ENCODE results near the gene HIVEP1. TPM values are rescaled to one million over a fixed set of nuclear protein-coding genes. Genes with fewer than 3 reads are reported as not detected.
A peak's percentile ranks its signal among the peaks of the same experiment; 100 is the strongest.
"Not testable (repeated sequence)": the region's sequence is repeated elsewhere in the genome, so short reads cannot be mapped to it uniquely, and the experiment has no call there.

HIVEP1 gene
- total and polyA plus RNA-seq, 7 experiments from 2014 or later = 13.2 to 86.1 (median 31.5) TPM

- peak overlapping the region in 5 of 9 donors; percentile 1 to 65 (median 43) for H3K27ac Mint-ChIP-seq
- Histone ChIP-seq H3K9me3 (ENCODE audit: control insufficient read depth in 2 of 3, low read length in 3 of 3) (no peaks in the 10 kb centered on the region), H3K4me1 (ENCODE audit: control insufficient read depth in 2 of 2, insufficient read depth in 2 of 2, low read length in 2 of 2) (peaks cover 0 to 12% of the 10 kb centered on the region in 2 donors), H3K27ac (ENCODE audit: low read depth, low read length) (no peak overlapping the region), H3K4me3 (ENCODE audit: low read length) (no peak overlapping the region), H3K27me3 (ENCODE audit: control insufficient read depth in 2 of 2, insufficient read depth in 2 of 2, low read length in 2 of 2) (no peaks in the 10 kb centered on the region), H3K36me3 (ENCODE audit: control insufficient read depth in 2 of 3, insufficient read depth in 3 of 3, low read length in 3 of 3) (no peaks in the 10 kb centered on the region)
- H3K27me3 Mint-ChIP-seq = no peaks in the 10 kb centered on the region
- no peak for DNase-seq
- ATAC-seq = no peak
- intact Hi-C loops (cut with micrococcal nuclease) = loop anchor here (1.0 kb wide), 2 partner anchors 8 kb away; no protein-coding TSS in a partner anchor
- peaks cover 0 to 3% (median 0%) of the 10 kb centered on the region in 11 donors for H3K9me3 Mint-ChIP-seq
- H3K4me3 Mint-ChIP-seq = peak overlapping the region in 5 of 10 donors; percentile 37 to 53 (median 49)
- ChIA-PET CTCF (no interaction called here), POLR2A (interaction anchor here (0.6 to 1.3 kb wide), 2 partner anchors 24 to 28 kb away, joined by 3 to 5 read pairs; no protein-coding TSS in a partner anchor)
- H3K36me3 Mint-ChIP-seq = peaks cover 0 to 27% (median 14%) of the 10 kb centered on the region in 5 donors
- peaks cover 13 to 79% (median 71%) of the 10 kb centered on the region in 7 donors for H3K4me1 Mint-ChIP-seq
These were observed 90.2 kb downstream of the HIVEP1 start for GRCh38 chr6:12102350-12102749.

GRCh38 chr6:12103158-12103557 is 91.0 kb downstream of the HIVEP1 start:
- no peak overlapping the region for H3K4me3 ChIP-seq (ENCODE audit: low read length)
- Mint-ChIP-seq H3K4me1 (peaks cover 13 to 75% (median 67%) of the 10 kb centered on the region in 7 donors), H3K4me3 (no peak overlapping the region), H3K27ac (no peak overlapping the region), H3K36me3 (peaks cover 0 to 31% (median 21%) of the 10 kb centered on the region in 5 donors), H3K9me3 (peaks cover 0 to 3% (median 0%) of the 10 kb centered on the region in 11 donors), H3K27me3 (no peaks in the 10 kb centered on the region)
- intact Hi-C loops (cut with micrococcal nuclease) = no loop called here
- CTCF ChIA-PET = no interaction called here
- ATAC-seq = no peak
- no peak overlapping the region for H3K27ac ChIP-seq (ENCODE audit: low read depth, low read length)
- POLR2A ChIA-PET = interaction anchor here (1.3 kb wide), 1 partner anchor 25 kb away, joined by 5 read pairs; no protein-coding TSS in a partner anchor
- H3K27me3 ChIP-seq (ENCODE audit: control insufficient read depth in 2 of 2, insufficient read depth in 2 of 2, low read length in 2 of 2) = no peaks in the 10 kb centered on the region
- H3K36me3 ChIP-seq (ENCODE audit: control insufficient read depth in 2 of 3, insufficient read depth in 3 of 3, low read length in 3 of 3) = no peaks in the 10 kb centered on the region
- H3K4me1 ChIP-seq (ENCODE audit: control insufficient read depth in 2 of 2, insufficient read depth in 2 of 2, low read length in 2 of 2) = peaks cover 0 to 12% of the 10 kb centered on the region in 2 donors
- H3K9me3 ChIP-seq (ENCODE audit: control insufficient read depth in 2 of 3, low read length in 3 of 3) = no peaks in the 10 kb centered on the region
- DNase-seq = no peak

DNA sequence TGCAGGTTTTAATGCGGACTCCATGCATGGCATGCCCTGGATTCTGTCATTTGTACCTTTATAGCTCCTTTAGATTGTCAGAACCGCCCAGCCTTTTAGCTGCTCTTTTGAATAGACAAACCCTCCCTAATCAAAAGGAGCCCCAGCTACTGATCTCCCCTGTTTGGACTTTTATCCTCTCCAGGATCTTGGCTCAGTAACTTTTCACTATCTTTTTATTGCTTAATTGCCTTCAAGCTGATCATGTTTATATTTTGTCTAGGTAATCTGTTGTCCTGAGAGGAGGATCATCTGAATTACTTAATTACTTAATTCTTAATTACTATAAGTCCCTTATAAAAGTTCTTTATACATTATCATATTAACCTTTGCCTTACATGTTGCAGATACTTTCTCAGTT is 93.2 kb downstream of the HIVEP1 start:
- DNase-seq (no peak), ATAC-seq (no peak)
- H3K9me3 Mint-ChIP-seq = peaks cover 0 to 3% (median 0%) of the 10 kb centered on the region in 11 donors
- ChIA-PET CTCF (interaction anchor here (0.7 to 1.2 kb wide), 2 partner anchors 30 to 128 kb away, joined by 3 to 4 read pairs; no protein-coding TSS in a partner anchor), POLR2A (interaction anchor here (1.0 kb wide), 1 partner anchor 17 kb away, joined by 3 read pairs; no protein-coding TSS in a partner anchor)
- H3K27me3 Mint-ChIP-seq = no peaks in the 10 kb centered on the region
- H3K27ac Mint-ChIP-seq = no peak overlapping the region
- no peaks in the 10 kb centered on the region for H3K36me3 ChIP-seq (ENCODE audit: control insufficient read depth in 2 of 3, insufficient read depth in 3 of 3, low read length in 3 of 3)
- no peak overlapping the region for H3K4me3 Mint-ChIP-seq
- H3K27ac ChIP-seq (ENCODE audit: low read depth, low read length) = no peak overlapping the region
- H3K4me3 ChIP-seq (ENCODE audit: low read length) = no peak overlapping the region
- peaks cover 0 to 30% (median 20%) of the 10 kb centered on the region in 5 donors for H3K36me3 Mint-ChIP-seq
- H3K4me1 Mint-ChIP-seq = peaks cover 21 to 69% (median 62%) of the 10 kb centered on the region in 7 donors
- H3K4me1 ChIP-seq (ENCODE audit: control insufficient read depth in 2 of 2, insufficient read depth in 2 of 2, low read length in 2 of 2) = peaks cover 6 to 18% of the 10 kb centered on the region in 2 donors
- no peaks in the 10 kb centered on the region for H3K9me3 ChIP-seq (ENCODE audit: control insufficient read depth in 2 of 3, low read length in 3 of 3)
- H3K27me3 ChIP-seq (ENCODE audit: control insufficient read depth in 2 of 2, insufficient read depth in 2 of 2, low read length in 2 of 2) = no peaks in the 10 kb centered on the region
- intact Hi-C loops (cut with micrococcal nuclease) = no loop called here

DNA sequence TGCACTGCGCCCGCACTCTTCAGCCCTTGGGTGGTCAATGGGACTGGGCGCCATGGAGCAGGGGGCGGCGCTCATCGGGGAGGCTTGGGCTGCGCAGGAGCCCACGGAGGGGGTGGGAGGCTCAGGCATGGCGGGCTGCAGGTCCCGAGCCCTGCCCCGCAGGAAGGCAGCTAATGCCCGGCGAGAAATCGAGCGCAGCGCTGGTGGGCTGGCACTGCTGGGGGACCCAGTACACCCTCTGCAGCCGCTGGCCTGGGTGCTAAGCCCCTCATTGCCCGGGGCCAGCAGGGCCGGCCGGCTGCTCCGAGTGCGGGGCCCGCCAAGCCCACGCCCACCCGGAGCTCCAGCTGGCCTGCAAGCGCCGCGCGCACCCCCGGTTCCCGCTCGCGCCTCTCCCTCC is 96.3 kb downstream of the HIVEP1 start:
- DNase-seq; ATAC-seq; H3K9me3 ChIP-seq (ENCODE audit: control insufficient read depth in 2 of 3, low read length in 3 of 3); H3K27ac ChIP-seq (ENCODE audit: low read depth, low read length); H3K4me3 ChIP-seq (ENCODE audit: low read length); H3K27ac Mint-ChIP-seq; H3K36me3 ChIP-seq (ENCODE audit: control insufficient read depth in 2 of 3, insufficient read depth in 3 of 3, low read length in 3 of 3); intact Hi-C loops (cut with micrococcal nuclease); H3K27me3 Mint-ChIP-seq; H3K27me3 ChIP-seq (ENCODE audit: control insufficient read depth in 2 of 2, insufficient read depth in 2 of 2, low read length in 2 of 2); POLR2A ChIA-PET; H3K9me3 Mint-ChIP-seq: not testable (repeated sequence)
- H3K4me1 ChIP-seq (ENCODE audit: control insufficient read depth in 2 of 2, insufficient read depth in 2 of 2, low read length in 2 of 2) = peaks cover 6 to 26% of the 10 kb centered on the region in 2 donors
- CTCF ChIA-PET = interaction anchor here (0.6 kb wide), 1 partner anchor 87 kb away, joined by 4 read pairs; no protein-coding TSS in a partner anchor
- peaks cover 35 to 66% (median 60%) of the 10 kb centered on the region in 7 donors for H3K4me1 Mint-ChIP-seq
- peak overlapping the region in 1 of 10 donors; percentile 20 for H3K4me3 Mint-ChIP-seq
- peaks cover 0 to 42% (median 27%) of the 10 kb centered on the region in 5 donors for H3K36me3 Mint-ChIP-seq

GRCh38 chr6:12110523-12111362 is 98.6 kb downstream of the HIVEP1 start:
- Mint-ChIP-seq H3K4me3 (peak overlapping the region; percentile 2 to 69 (median 53)), H3K9me3 (peaks cover 0 to 8% (median 0%) of the 10 kb centered on the region in 11 donors), H3K27ac (peak overlapping the region; percentile 6 to 87 (median 62)), H3K36me3 (peaks cover 5 to 50% (median 30%) of the 10 kb centered on the region in 5 donors), H3K27me3 (no peaks in the 10 kb centered on the region), H3K4me1 (peaks cover 48 to 73% (median 66%) of the 10 kb centered on the region in 7 donors)
- ChIA-PET CTCF (interaction anchor here (1.2 kb wide), 1 partner anchor 31 kb away, joined by 3 read pairs; no protein-coding TSS in a partner anchor), POLR2A (interaction anchor here (0.8 to 1.3 kb wide), 3 partner anchors 8 to 45 kb away, joined by 3 read pairs; no protein-coding TSS in a partner anchor)
- intact Hi-C loops (cut with micrococcal nuclease) = loop anchor here (1.0 to 5.0 kb wide), 6 partner anchors 8 to 98 kb away; partner anchors contain the start of gene HIVEP1 (in 1 of the 2)
- Histone ChIP-seq H3K4me1 (ENCODE audit: control insufficient read depth in 2 of 2, insufficient read depth in 2 of 2, low read length in 2 of 2) (peaks cover 6 to 40% of the 10 kb centered on the region in 2 donors), H3K36me3 (ENCODE audit: control insufficient read depth in 2 of 3, insufficient read depth in 3 of 3, low read length in 3 of 3) (no peaks in the 10 kb centered on the region), H3K4me3 (ENCODE audit: low read length) (no peak overlapping the region), H3K9me3 (ENCODE audit: control insufficient read depth in 2 of 3, low read length in 3 of 3) (no peaks in the 10 kb centered on the region), H3K27ac (ENCODE audit: low read depth, low read length) (peak overlapping the region; percentile 25), H3K27me3 (ENCODE audit: control insufficient read depth in 2 of 2, insufficient read depth in 2 of 2, low read length in 2 of 2) (no peaks in the 10 kb centered on the region)
- DNase-seq = peak in 6 of 9 donors; percentile 17 to 61 (median 48)
- peak; percentile 63 for ATAC-seq

DNA sequence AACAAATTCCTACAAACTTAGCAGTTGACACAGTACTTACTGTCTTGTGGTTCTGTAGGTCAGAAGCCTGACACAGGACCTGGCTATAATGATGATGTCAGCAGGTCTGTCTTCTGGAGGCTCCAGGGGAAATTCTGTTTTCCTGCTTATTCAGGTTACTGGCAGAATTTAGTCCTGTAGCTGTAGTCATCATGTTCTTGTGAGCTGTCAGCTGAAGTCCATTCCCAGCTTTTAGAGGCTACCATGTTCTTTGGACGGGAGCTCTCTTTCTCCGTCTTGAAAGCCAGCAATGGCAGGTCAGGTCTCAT is 99.2 kb downstream of the HIVEP1 start:
- Histone ChIP-seq H3K36me3 (ENCODE audit: control insufficient read depth in 2 of 3, insufficient read depth in 3 of 3, low read length in 3 of 3) (peaks cover 0 to 3% (median 0%) of the 10 kb centered on the region in 3 experiments), H3K27me3 (ENCODE audit: control insufficient read depth in 2 of 2, insufficient read depth in 2 of 2, low read length in 2 of 2) (no peaks in the 10 kb centered on the region), H3K4me1 (ENCODE audit: control insufficient read depth in 2 of 2, insufficient read depth in 2 of 2, low read length in 2 of 2) (peaks cover 6 to 40% of the 10 kb centered on the region in 2 donors), H3K9me3 (ENCODE audit: control insufficient read depth in 2 of 3, low read length in 3 of 3) (peaks cover 0 to 2% (median 0%) of the 10 kb centered on the region in 3 experiments), H3K27ac (ENCODE audit: low read depth, low read length) (no peak overlapping the region), H3K4me3 (ENCODE audit: low read length) (no peak overlapping the region)
- ATAC-seq (no peak), DNase-seq (no peak)
- ChIA-PET CTCF (no interaction called here), POLR2A (interaction anchor here (0.6 to 1.3 kb wide), 2 partner anchors 10 to 96 kb away, joined by 3 read pairs; no protein-coding TSS in a partner anchor)
- H3K27me3 Mint-ChIP-seq = no peaks in the 10 kb centered on the region
- peaks cover 6 to 54% (median 36%) of the 10 kb centered on the region in 5 donors for H3K36me3 Mint-ChIP-seq
- H3K27ac Mint-ChIP-seq = no peak overlapping the region
- H3K4me3 Mint-ChIP-seq = no peak overlapping the region
- intact Hi-C loops (cut with micrococcal nuclease) = loop anchor here (2.0 to 5.0 kb wide), 4 partner anchors 17 to 99 kb away; partner anchors contain the start of gene HIVEP1 (in 1 of the 2)
- peaks cover 50 to 76% (median 67%) of the 10 kb centered on the region in 7 donors for H3K4me1 Mint-ChIP-seq
- peaks cover 0 to 10% (median 2%) of the 10 kb centered on the region in 11 donors for H3K9me3 Mint-ChIP-seq
